Neural progenitor cell (in vitro differentiated cells): ENCODE results near the gene ADGRA1.

Source experiments
- EZH2 ChIP-seq: fragments of 200-600 bp; sonication (generic); IDR thresholded peaks from 2 replicates; pipeline ENCODE4 v1.6.1; 2017; ENCODE audit warnings: antibody characterized with exemption, mild to moderate bottlenecking, moderate library complexity
- EZH2phosphoT487 ChIP-seq: fragments of 200-600 bp; sonication (generic); IDR thresholded peaks from 2 replicates; pipeline ENCODE4 v1.6.1; 2017; ENCODE audit warnings: antibody characterized with exemption
- TF ChIP-seq, protein P1 (sequence below): fragments of 200-600 bp; sonication (generic); IDR thresholded peaks from 2 replicates; pipeline ENCODE4 v1.5.1; 2017; ENCODE audit warnings: antibody characterized with exemption, mild to moderate bottlenecking

DNA sequence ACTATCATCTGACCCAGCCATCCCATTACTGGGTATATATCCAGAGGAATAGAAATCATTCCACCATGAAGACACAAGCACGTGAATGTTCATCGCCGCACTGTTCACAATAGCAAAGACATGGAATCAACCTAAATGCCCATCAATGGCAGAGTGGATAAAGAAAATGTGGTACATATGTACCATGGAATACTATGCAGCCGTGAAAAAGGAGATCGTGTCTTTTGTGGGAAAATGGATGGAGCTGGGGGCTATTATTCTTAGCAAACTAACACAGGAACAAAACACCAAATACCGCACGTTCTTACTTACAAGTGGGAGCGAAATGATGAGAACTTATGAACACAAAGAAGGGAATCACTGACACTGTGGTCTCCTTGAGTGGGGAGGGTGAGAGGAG, 62.5 kb downstream of the ADGRA1 start:
- TF ChIP-seq EZH2phosphoT487 (no peak), EZH2 (no peak)
- TF ChIP-seq, protein P1, sequence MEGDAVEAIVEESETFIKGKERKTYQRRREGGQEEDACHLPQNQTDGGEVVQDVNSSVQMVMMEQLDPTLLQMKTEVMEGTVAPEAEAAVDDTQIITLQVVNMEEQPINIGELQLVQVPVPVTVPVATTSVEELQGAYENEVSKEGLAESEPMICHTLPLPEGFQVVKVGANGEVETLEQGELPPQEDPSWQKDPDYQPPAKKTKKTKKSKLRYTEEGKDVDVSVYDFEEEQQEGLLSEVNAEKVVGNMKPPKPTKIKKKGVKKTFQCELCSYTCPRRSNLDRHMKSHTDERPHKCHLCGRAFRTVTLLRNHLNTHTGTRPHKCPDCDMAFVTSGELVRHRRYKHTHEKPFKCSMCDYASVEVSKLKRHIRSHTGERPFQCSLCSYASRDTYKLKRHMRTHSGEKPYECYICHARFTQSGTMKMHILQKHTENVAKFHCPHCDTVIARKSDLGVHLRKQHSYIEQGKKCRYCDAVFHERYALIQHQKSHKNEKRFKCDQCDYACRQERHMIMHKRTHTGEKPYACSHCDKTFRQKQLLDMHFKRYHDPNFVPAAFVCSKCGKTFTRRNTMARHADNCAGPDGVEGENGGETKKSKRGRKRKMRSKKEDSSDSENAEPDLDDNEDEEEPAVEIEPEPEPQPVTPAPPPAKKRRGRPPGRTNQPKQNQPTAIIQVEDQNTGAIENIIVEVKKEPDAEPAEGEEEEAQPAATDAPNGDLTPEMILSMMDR, result no peak
